WERI-Rb-1 (cell line): ENCODE data around the gene ZYG11B.
"Not testable (repeated sequence)": the region's sequence is repeated elsewhere in the genome, so short reads cannot be mapped to it uniquely, and the experiment has no call there.

Experiments
- DNase-seq: peaks from one replicate; pipeline ENCODE4 v3.0.0-alpha.2; 2020
- H3K27ac ChIP-seq: fragments of 250-450 bp; sonication (Bioruptor Pico); 2 replicates; pipeline ENCODE4 v1.5.1; 2020; ENCODE audit warnings: mild to moderate bottlenecking, moderate library complexity
- H3K27me3 ChIP-seq: fragments of 250-450 bp; sonication (Bioruptor Pico); 2 replicates; pipeline ENCODE4 v1.5.1; 2021; ENCODE audit warnings: mild to moderate bottlenecking, low read depth, moderate library complexity; ENCODE audit not compliant: insufficient read depth, severe bottlenecking
- H3K36me3 ChIP-seq: fragments of 250-450 bp; sonication (Bioruptor Pico); 2 replicates; pipeline ENCODE4 v1.5.1; 2020; ENCODE audit warnings: mild to moderate bottlenecking, moderate library complexity
- H3K4me3 ChIP-seq: 2 replicates; pipeline ENCODE4 v1.5.1; 2011; ENCODE audit warnings: low read depth, mild to moderate bottlenecking, control low read depth, low read length
- H3K9me3 ChIP-seq: fragments of 250-450 bp; sonication (Bioruptor Pico); 2 replicates; pipeline ENCODE4 v1.5.1; 2021; ENCODE audit warnings: mild to moderate bottlenecking, moderate library complexity; ENCODE audit not compliant: severe bottlenecking
- TF ChIP-seq, protein P1 (sequence below): IDR thresholded peaks from 2 replicates; pipeline ENCODE4 v1.5.1; 2011; ENCODE audit warnings: low read depth, mild to moderate bottlenecking, control low read depth, inconsistent platforms, low read length

The ZYG11B gene

DNA sequence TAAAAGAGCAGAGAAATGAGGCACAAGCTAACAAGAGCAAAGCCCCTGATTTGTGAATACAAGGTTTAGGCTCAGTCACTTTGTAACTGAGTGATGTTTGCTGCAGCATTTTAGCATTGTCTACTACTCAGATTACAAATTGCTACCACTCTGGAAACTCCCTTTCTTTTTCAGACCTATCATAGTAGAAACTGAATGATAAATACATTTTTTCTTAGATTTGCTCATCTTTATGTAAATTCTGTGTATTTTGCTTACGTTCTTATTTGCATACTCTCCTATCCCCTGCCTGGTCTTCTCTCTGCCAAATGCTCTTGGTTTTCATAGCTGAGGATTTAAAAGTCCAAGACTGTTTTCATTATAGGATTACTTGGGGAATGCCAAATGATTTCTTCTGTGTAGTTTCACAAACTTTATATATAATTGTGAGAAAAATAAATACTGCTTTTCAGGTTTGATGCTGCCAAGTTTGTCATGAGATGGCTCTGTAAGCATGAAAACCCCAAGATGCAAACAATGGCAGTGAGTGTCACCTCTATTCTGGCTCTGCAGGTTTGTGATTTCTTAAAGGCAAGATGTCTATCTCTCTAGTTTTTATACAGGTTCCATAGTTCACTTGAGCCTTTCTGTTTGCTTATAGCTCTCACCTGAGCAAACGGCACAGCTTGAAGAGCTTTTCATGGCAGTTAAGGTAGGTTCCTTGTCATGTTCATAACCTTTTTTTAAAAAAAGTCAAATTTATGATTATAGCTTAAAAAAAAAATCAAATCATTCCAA, 141.0 kb downstream of the ZYG11B start:
- TF ChIP-seq, protein P1, sequence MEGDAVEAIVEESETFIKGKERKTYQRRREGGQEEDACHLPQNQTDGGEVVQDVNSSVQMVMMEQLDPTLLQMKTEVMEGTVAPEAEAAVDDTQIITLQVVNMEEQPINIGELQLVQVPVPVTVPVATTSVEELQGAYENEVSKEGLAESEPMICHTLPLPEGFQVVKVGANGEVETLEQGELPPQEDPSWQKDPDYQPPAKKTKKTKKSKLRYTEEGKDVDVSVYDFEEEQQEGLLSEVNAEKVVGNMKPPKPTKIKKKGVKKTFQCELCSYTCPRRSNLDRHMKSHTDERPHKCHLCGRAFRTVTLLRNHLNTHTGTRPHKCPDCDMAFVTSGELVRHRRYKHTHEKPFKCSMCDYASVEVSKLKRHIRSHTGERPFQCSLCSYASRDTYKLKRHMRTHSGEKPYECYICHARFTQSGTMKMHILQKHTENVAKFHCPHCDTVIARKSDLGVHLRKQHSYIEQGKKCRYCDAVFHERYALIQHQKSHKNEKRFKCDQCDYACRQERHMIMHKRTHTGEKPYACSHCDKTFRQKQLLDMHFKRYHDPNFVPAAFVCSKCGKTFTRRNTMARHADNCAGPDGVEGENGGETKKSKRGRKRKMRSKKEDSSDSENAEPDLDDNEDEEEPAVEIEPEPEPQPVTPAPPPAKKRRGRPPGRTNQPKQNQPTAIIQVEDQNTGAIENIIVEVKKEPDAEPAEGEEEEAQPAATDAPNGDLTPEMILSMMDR, result no peak
- H3K27ac ChIP-seq, result no peak overlapping the region
- no peak for DNase-seq

DNA sequence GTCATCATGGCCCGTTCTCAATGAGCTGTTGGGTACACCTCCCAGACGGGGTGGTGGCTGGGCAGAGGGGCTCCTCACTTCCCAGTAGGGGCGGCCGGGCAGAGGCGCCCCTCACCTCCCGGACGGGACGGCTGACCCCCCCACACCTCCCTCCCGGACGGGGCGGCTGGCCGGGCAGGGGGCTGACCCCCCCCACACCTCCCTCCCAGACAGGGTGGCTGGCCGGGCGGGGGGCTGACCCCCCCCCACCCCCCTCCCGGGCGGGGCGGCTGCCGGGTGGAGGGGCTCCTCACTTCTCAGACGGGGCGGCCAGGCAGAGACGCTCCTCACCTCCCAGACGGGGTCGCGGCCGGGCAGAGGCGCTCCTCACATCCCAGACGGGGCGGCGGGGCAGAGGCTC, 143.5 kb downstream of the ZYG11B start:
- not testable (repeated sequence) for H3K9me3 ChIP-seq, H3K4me3 ChIP-seq, H3K36me3 ChIP-seq, H3K27me3 ChIP-seq, H3K27ac ChIP-seq, DNase-seq

More for the DNA sequence above, 141.0 kb downstream of the ZYG11B start:
- no peak overlapping the region for H3K4me3 ChIP-seq
- no peaks in the 10 kb centered on the region for H3K27me3 ChIP-seq
- no peaks in the 10 kb centered on the region for H3K36me3 ChIP-seq
- H3K9me3 ChIP-seq, result no peaks in the 10 kb centered on the region

DNA sequence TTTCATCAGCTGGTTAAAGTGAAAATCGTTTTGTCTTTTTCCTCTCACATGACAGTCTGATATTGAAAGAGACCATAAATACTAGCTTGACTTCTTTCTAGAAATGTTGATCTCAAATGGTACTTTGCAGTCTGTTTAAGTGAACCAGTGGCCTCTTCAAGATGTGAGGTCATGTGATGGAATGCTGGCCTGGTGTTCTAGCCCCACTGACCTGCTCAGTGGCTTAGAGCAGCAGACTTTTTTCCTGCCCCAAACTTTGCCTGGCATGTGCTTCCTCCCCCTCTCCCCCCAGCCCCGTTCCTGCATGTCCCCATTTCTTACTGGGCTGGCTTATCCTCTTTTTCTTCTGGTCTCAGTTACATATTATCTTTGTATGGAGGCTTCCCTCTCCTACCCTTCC, 150.6 kb downstream of the ZYG11B start:
- Histone ChIP-seq H3K4me3 (no peak overlapping the region), H3K9me3 (no peaks in the 10 kb centered on the region), H3K36me3 (no peaks in the 10 kb centered on the region), H3K27me3 (no peaks in the 10 kb centered on the region), H3K27ac (no peak overlapping the region)
- DNase-seq, result no peak
- TF ChIP-seq, protein P1, result no peak
